OCI-LY1 (cell line): Measurements from ENCODE around the gene FRG2C.
A peak's percentile ranks its signal among the peaks of the same experiment; 100 is the strongest.
"Not testable (repeated sequence)": the region's sequence is repeated elsewhere in the genome, so short reads cannot be mapped to it uniquely, and the experiment has no call there.

Source experiments
- H2AFZ ChIP-seq: fragments of 200-600 bp; sonication (generic), shearing (Covaris generic); 2 replicates; pipeline ENCODE4 v1.6.0; 2014; ENCODE audit warnings: antibody characterized with exemption, mild to moderate bottlenecking, low read length
- H3F3A ChIP-seq: fragments of 200-600 bp; sonication (generic), shearing (Covaris generic); 2 replicates; pipeline ENCODE4 v1.6.0; 2014; ENCODE audit warnings: mild to moderate bottlenecking, antibody characterized with exemption, low read length, moderate library complexity; ENCODE audit not compliant: insufficient read depth
- H3K27ac ChIP-seq: fragments of 200-600 bp; sonication (generic); 2 replicates; pipeline ENCODE4 v1.5.1; 2014; ENCODE audit warnings: low read length, mixed run types, mild to moderate bottlenecking, low read depth; ENCODE audit not compliant: poor library complexity, severe bottlenecking
- H3K27me3 ChIP-seq: fragments of 200-600 bp; sonication (generic); 2 replicates; pipeline ENCODE4 v1.6.0; 2014; ENCODE audit warnings: antibody characterized with exemption, mild to moderate bottlenecking, low read length, moderate library complexity; ENCODE audit not compliant: insufficient read depth
- H3K36me3 ChIP-seq: fragments of 200-600 bp; sonication (generic); 2 replicates; pipeline ENCODE4 v1.6.1; 2014; ENCODE audit warnings: mild to moderate bottlenecking, antibody characterized with exemption, low read length, moderate library complexity, mixed read lengths; ENCODE audit not compliant: insufficient read depth
- H3K4me1 ChIP-seq: fragments of 200-600 bp; sonication (generic); 2 replicates; pipeline ENCODE4 v1.5.1; 2014; ENCODE audit warnings: mild to moderate bottlenecking, low read length, moderate library complexity; ENCODE audit not compliant: insufficient read depth, severe bottlenecking
- H3K4me2 ChIP-seq: fragments of 200-600 bp; sonication (generic), shearing (Covaris generic); 2 replicates; pipeline ENCODE4 v1.6.1; 2014; ENCODE audit warnings: low read length
- H3K4me3 ChIP-seq: fragments of 200-600 bp; sonication (generic); 2 replicates; pipeline ENCODE4 v1.5.1; 2014; ENCODE audit warnings: low read length, low read depth, mild to moderate bottlenecking, mixed read lengths; ENCODE audit not compliant: poor library complexity, severe bottlenecking
- H3K79me2 ChIP-seq: fragments of 200-600 bp; shearing (Covaris generic); 2 replicates; pipeline ENCODE4 v1.6.1; 2016; ENCODE audit warnings: mixed run types, low read length, mixed read lengths; ENCODE audit not compliant: insufficient read depth
- H3K9ac ChIP-seq: fragments of 200-600 bp; sonication (generic), shearing (Covaris generic); 2 replicates; pipeline ENCODE4 v1.6.1; 2014; ENCODE audit warnings: mild to moderate bottlenecking, low read length, mixed read lengths
- H3K9me2 ChIP-seq: fragments of 200-600 bp; sonication (generic), shearing (Covaris generic); 2 replicates; pipeline ENCODE4 v1.6.1; 2014; ENCODE audit warnings: low read depth, mild to moderate bottlenecking, low read length, mixed read lengths
- H3K9me3 ChIP-seq: fragments of 200-600 bp; shearing (Covaris generic); 2 replicates; pipeline ENCODE4 v1.6.1; 2014; ENCODE audit warnings: low read length, mixed read lengths
- H4K20me1 ChIP-seq: fragments of 200-600 bp; sonication (generic), shearing (Covaris generic); 2 replicates; pipeline ENCODE4 v1.6.0; 2016; ENCODE audit warnings: mild to moderate bottlenecking, low read length; ENCODE audit not compliant: insufficient read depth
- CTCF ChIP-seq: fragments of 200-600 bp; sonication (generic), shearing (Covaris generic); IDR thresholded peaks from 2 replicates; pipeline ENCODE4 v1.5.1; 2017; ENCODE audit warnings: mild to moderate bottlenecking, antibody characterized with exemption, low read length, moderate library complexity, mixed read lengths
- EZH2 ChIP-seq: fragments of 200-600 bp; sonication (generic), shearing (Covaris generic); IDR thresholded peaks from 2 replicates; pipeline ENCODE4 v1.8.0; 2017; ENCODE audit warnings: borderline replicate concordance, mixed run types, mild to moderate bottlenecking, antibody characterized with exemption, low read length, moderate library complexity, mixed read lengths

The FRG2C gene

GRCh38 chr3:75631541-75631940 lies 32.6 kb upstream of the FRG2C start:
- Histone ChIP-seq H3K79me2 (no peaks in the 10 kb centered on the region), H3K4me2 (no peak overlapping the region)
- TF ChIP-seq CTCF (no peak), EZH2 (no peak)

GRCh38 chr3:75638947-75639346 lies 25.2 kb upstream of the FRG2C start:
- not testable (repeated sequence) for H3K27me3 ChIP-seq, H3K36me3 ChIP-seq, H3K9ac ChIP-seq, H3K4me1 ChIP-seq, H3K27ac ChIP-seq, H3F3A ChIP-seq, H3K79me2 ChIP-seq, H3K4me3 ChIP-seq, H2AFZ ChIP-seq, H3K9me3 ChIP-seq, H3K9me2 ChIP-seq, H3K4me2 ChIP-seq, H4K20me1 ChIP-seq

More at GRCh38 chr3:75631541-75631940, 32.6 kb upstream of the FRG2C start:
- H3K4me1 ChIP-seq, result no peaks in the 10 kb centered on the region
- H3K9ac ChIP-seq, result no peak overlapping the region
- H3K27ac ChIP-seq, result no peak overlapping the region
- no peaks in the 10 kb centered on the region for H3K27me3 ChIP-seq
- no peak overlapping the region for H2AFZ ChIP-seq
- no peaks in the 10 kb centered on the region for H4K20me1 ChIP-seq
- H3K36me3 ChIP-seq, result no peaks in the 10 kb centered on the region
- no peaks in the 10 kb centered on the region for H3K9me3 ChIP-seq
- no peaks in the 10 kb centered on the region for H3K9me2 ChIP-seq
- H3F3A ChIP-seq, result no peaks in the 10 kb centered on the region
- no peak overlapping the region for H3K4me3 ChIP-seq

- not testable (repeated sequence) for H3K27ac ChIP-seq, H4K20me1 ChIP-seq, H3K4me3 ChIP-seq, H3K9ac ChIP-seq, H3K79me2 ChIP-seq, H3K4me2 ChIP-seq, H3K27me3 ChIP-seq, H3K36me3 ChIP-seq, H2AFZ ChIP-seq, H3K4me1 ChIP-seq, H3K9me3 ChIP-seq, H3K9me2 ChIP-seq, H3F3A ChIP-seq
Observed at GRCh38 chr3:75641107-75641517, 23.0 kb upstream of the FRG2C start.

- not testable (repeated sequence) for H3K79me2 ChIP-seq, H3K4me2 ChIP-seq, H3K27me3 ChIP-seq, H3K4me1 ChIP-seq, H3K36me3 ChIP-seq, H3K27ac ChIP-seq, H3K9me2 ChIP-seq, H3K9me3 ChIP-seq, H4K20me1 ChIP-seq, H3F3A ChIP-seq, H2AFZ ChIP-seq, H3K4me3 ChIP-seq, H3K9ac ChIP-seq
- TF ChIP-seq CTCF, result peak; percentile 50
Observed at GRCh38 chr3:75643031-75643800, 20.9 kb upstream of the FRG2C start.

GRCh38 chr3:75645548-75645947 lies 18.6 kb upstream of the FRG2C start:
- not testable (repeated sequence) for H3K27ac ChIP-seq, H3K4me2 ChIP-seq, H3F3A ChIP-seq, H3K9me3 ChIP-seq, H4K20me1 ChIP-seq, H2AFZ ChIP-seq, H3K9ac ChIP-seq, H3K9me2 ChIP-seq, H3K36me3 ChIP-seq, H3K27me3 ChIP-seq, H3K4me1 ChIP-seq, H3K4me3 ChIP-seq, H3K79me2 ChIP-seq
